ENCODE results near the gene PITPNB.

DNA sequence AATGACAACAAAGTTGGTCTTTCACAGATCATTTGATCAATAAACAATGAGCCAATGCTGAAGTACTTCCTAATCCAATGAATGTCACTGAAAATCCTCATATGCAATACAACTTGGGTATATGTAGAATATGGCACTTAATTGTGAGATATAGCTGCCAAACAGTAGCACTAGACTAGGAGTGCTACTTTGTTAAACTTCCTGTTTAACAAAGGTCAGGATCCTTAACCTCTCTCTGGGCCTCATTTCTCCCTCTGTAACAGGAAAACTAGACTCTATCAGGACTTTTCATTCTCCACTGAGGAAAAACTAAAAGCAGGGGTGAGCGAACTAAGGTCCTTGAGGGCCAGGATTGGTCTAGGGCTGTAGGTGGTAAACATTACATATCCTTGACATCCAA is 56.1 kb downstream of the PITPNB start:
- TF ChIP-seq ZNF331 (CRISPR knock-in tag; IDR thresholded peaks at IDR 0.05; ENCODE audit: low read depth) (no peak), EZH2phosphoT487 (IDR thresholded peaks at IDR 0.05; ENCODE audit: unreplicated experiment) (no peak)
